CD1c-positive myeloid dendritic cell (primary cell): ENCODE measurements around the gene LTBP1.
A peak's percentile ranks its signal among the peaks of the same experiment; 100 is the strongest.

Experiments
- DNase-seq: peaks from one replicate; pipeline ENCODE4 v3.0.0-alpha.2; 2016; ENCODE audit errors: extremely low spot score

Gene LTBP1

DNA sequence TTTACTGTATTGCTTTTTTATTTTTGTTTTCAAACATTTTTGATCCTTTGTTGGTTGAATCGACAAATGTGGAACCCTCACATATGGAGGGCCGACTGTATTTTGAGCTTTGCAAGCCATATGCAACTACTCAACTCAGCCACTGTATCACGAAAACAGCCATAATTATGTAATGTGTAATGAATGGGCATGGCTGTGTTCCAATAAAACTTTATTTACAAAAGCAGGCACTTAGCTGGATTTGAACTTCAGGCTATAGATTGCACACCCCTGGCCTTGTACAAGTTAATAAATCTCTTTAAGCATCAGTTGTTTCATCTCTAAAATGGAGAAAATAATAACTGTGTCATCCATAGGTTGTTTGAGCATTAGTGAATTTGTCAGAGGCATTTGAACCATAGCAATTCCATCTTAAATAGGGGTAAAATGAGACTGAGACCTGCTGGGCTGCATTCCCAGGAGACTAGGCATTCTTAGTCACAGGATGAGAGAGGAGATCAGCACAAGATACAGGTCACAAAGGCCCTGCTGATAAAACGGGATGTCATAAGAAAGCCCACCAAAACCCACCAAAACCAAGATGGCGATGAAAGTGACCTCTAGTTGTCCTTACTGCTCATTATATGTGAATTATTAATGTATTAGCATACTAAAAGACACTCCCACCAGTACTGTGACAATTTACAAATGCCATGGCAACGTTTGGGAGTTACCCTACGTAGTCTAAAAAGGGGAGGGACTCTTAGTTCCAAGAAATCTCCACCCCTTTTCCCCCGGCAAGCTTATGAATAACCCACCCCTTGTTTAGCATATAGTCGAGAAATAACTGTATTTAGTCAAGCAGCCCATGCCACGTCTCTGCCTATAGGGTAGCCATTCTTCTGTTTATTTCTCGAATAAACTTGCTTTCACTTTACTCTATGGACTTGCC, 13.7 kb upstream of the LTBP1 start:
- no peak for DNase-seq

GRCh38 chr2:32933756-32934095, 13.0 kb upstream of the LTBP1 start:
- DNase-seq: no peak

DNA sequence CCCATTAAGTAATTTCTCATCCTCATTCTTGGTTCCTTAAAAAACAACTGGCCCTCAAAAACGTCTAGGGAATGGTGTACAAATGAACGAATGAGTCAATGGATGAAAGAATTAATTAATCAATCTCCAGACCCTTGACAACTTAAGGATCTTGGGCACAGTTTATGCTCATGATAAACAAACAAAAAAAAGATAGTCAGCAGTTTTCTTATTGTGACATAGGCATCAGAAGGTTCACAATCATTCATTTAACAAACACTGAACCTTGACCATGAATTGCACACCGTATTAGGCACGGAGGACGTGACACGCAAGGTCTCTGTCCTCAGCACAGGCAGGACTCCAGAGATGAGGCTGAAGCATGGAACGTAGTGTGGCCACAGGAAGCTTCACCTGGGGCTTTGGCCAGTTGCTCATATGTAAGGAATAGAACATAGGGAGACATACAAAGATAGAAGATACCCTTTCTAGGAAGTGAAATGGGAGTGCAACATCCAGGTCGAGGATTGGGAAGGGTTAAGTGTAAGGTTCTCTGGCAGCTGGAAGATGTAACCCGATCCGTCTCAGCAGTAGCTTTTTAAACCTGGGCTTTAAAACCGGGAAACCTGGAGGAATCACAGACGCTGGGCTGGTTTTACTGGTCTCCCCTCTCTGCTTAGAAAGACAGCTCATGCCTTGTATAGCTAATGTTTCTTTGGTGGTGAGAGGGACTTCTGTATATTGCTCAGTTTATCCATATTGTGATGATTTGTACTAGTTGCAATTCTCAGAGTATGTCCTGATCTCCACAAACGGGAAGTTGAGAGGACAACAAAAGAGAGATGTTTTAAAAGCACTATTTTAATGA, 8.9 kb upstream of the LTBP1 start:
- no peak for DNase-seq

DNA sequence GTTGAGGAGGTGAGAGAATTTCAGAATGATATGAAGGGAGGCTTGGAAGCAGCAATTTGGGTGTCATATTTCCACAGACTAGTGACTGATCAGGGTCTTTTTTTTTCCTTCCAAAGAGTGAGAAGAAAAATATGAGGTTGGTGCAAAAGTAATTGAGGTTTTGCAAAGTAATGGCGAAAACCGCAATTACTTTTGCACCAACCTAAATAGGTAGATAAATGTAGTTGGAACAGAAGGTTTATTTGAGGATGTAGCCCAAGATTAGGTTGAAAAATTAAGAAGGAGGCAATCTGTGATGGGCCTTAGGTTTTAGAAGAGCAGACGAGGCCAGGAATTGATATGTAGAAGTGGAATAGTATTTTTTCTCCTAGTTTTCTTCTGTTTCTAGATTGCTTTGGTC, 7.8 kb upstream of the LTBP1 start:
- no peak for DNase-seq

DNA sequence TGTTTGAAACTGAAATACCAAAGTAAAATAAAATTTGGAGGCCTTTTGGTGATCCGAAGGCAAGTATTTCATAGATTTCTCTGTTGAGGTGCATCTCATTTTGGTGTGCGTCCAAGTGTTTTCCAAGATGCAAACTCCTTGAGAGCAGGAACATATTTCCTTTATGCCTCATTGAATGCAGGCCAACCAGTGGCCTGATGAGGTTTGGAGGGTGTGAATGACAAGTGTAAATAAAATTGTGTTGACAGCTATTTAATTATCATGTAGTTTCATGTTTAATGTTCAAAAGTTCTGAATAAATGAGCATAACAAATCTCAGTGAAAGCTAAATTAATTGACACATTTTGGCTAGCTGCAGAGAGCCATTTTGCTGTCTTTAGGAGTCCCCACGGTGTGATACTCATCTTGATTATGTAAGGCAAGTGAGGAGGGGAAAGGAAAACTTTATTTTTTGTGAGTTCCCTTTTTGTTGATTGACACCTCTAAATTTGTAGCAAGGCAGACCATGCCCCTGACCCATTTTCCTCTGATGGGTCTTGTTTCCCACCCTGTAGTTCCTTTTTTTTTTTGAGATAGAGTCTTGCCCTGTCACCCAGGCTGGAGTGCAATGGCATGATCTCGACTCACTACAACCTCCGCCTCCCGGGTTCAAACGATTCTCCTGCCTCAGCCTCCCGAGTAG, 6.3 kb upstream of the LTBP1 start:
- DNase-seq: no peak

- no peak for DNase-seq
Measured at GRCh38 chr2:32941944-32942690, 4.6 kb upstream of the LTBP1 start.

DNA sequence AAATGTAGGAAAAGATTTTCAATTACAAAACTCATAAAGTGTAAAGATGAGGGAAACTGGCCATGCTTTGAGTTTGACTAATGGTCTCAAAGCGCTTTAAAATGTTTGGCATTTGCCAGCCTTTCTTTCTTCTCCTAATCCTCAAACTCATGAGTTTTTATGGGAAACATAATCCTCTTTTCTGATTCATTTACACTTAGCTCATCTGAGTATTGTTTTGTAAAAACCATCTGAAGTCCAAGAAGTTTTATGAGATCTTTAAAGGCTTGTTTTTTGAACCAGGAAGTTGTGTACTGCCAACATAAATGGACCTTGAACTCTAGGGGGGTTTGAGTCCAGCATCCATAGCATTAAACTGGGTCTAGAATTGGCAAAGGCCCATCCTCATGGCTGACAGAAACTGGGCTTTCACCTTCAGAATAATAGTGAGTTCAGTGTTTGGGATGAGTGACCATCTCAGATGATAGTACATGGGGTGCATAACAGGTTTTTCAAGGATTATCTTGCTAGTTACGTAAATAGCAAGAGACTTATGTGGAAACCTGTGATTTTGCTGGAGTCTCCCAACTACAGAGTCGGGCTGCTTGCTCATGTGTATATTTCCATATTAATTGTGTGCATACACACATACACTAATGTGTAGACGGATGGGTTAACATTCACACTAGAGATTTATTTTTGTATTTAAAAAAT, 3.8 kb upstream of the LTBP1 start:
- DNase-seq: no peak

GRCh38 chr2:32945286-32945685, 1.5 kb upstream of the LTBP1 start:
- no peak for DNase-seq

DNA sequence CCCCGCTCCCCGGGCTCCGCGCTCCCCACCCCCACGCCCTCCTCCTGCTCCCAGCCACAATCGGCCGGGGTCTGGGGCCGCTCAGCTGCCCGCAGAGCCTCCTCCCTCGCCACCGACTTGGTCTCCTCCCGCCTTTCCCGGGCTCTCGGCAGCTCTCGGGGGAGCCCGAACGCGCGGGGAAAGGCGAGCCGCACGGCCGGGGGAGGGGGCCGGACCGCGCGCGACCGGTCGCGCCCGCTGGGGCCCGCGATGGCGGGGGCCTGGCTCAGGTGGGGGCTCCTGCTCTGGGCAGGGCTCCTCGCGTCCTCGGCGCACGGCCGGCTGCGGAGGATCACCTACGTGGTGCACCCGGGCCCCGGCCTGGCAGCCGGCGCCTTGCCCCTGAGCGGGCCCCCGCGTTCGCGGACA, 327 bp downstream of the LTBP1 start:
- no peak for DNase-seq

DNA sequence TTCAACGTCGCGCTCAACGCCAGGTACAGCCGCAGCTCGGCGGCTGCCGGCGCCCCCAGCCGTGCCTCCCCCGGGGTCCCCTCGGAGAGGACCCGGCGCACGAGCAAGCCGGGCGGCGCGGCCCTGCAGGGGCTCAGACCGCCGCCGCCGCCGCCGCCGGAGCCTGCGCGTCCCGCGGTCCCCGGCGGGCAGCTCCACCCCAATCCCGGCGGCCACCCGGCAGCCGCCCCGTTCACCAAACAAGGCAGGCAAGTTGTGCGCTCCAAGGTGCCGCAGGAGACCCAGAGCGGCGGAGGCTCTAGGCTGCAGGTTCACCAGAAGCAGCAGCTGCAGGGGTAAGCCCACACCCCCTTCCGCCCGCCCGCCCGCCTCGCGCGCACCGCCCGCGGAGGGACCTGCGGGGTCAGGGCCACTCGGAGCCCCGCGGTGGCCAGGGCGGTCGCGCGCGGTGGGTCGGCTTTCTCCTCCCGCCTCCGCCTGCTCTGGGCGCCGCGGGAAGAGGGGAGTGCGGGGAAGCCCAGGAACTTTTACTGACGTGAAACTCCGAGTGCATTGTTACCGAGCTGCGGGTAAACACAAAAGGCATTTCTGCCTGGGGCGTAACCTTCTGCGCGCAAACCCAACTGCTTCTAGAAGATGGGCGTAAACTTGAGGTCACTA, 861 bp downstream of the LTBP1 start:
- no peak for DNase-seq

- DNase-seq: no peak
Measured at GRCh38 chr2:32948266-32948665, 1.5 kb downstream of the LTBP1 start.

DNA sequence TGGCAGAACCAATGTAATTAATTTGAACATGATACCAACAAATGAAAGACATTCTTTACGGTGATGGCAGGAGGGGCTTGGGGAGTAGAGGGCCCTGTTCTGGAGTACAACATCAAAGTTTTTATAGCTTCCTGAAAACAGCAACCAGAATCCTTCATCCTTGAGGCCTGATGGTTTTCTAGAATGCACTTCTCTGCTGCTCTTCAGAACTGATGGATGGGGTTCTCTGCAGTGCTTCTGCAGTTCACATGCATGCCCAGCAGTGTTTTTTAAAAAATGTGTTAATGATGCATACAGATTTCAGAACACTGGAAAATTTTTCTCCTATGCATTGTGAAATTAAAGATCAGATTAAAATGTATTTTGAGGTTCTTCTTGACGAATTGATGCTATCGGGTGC, 2.5 kb downstream of the LTBP1 start:
- no peak for DNase-seq

- peak; percentile 50 for DNase-seq
Measured at GRCh38 chr2:32951672-32952071, 4.9 kb downstream of the LTBP1 start.

- no peak for DNase-seq
Measured at GRCh38 chr2:32952761-32953476, 6.2 kb downstream of the LTBP1 start.

- no peak for DNase-seq
Measured at GRCh38 chr2:32954206-32954605, 7.5 kb downstream of the LTBP1 start.

DNA sequence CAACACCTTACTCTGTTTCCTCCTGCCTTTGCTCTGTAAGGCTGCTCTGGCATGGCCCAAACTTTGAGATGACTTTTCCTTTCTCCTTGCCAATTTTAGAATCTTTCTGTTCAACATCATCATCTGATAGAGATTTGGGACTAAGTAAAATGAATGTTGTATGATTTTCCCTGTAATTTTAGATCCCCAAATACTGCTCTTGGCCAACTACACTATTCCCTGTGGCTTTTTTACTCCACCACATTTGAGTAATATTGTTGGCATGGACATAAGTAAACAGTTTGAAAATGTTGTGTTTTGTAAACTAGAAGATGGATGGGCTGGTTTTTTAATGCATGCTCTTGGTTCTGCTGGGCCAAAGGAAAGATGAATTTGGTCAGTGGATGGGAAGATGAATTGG, 12.1 kb downstream of the LTBP1 start:
- DNase-seq: no peak

GRCh38 chr2:32960238-32960637, 13.5 kb downstream of the LTBP1 start:
- DNase-seq: no peak

GRCh38 chr2:32960647-32961403, 14.1 kb downstream of the LTBP1 start:
- no peak for DNase-seq

DNA sequence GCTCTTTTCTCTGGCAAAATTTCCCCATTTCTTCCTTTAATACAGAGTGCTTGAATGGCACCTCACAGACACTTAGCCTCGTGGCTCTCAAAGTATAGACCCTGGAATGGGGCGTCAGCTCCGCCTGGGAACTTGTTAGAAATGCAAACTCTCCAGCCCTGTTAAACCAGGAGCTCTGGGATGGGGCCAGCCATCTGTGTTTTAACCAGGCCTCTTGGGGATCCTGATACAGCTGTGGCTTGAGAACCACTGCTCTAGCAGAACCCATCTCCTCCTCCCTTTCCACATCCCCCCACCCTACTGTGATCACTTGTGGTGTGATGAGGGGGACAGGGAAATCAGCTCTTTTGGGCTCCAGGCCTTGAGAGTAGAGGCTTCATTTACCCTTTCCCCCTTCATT, 15.9 kb downstream of the LTBP1 start:
- DNase-seq: no peak
